H9 (cell line): Measurements from ENCODE around the gene MARCKS. TPM values are rescaled to one million over a fixed set of nuclear protein-coding genes. Genes with fewer than 3 reads are reported as not detected.

Source experiments
- DNase-seq: peaks from one replicate; pipeline ENCODE4 v3.0.0-alpha.2; 2017
- H2AFZ ChIP-seq: one replicate; pipeline ENCODE4 v1.6.1; 2013; ENCODE audit warnings: mild to moderate bottlenecking, low read length, control low read depth, moderate library complexity
- H2AK5ac ChIP-seq: 2 replicates; pipeline ENCODE4 v1.6.1; 2013; ENCODE audit warnings: low read length, control low read depth, mixed read lengths; ENCODE audit not compliant: insufficient read length
- H2BK120ac ChIP-seq: one replicate; pipeline ENCODE4 v1.6.1; 2013; ENCODE audit warnings: low read depth, mild to moderate bottlenecking, low read length, control low read depth, inconsistent platforms; ENCODE audit not compliant: poor library complexity, severe bottlenecking
- H2BK12ac ChIP-seq: 2 replicates; pipeline ENCODE4 v1.6.1; 2013; ENCODE audit warnings: low read length, control low read depth, mixed read lengths, low read depth; ENCODE audit not compliant: insufficient read length
- H2BK15ac ChIP-seq: 2 replicates; pipeline ENCODE4 v1.6.1; 2013; ENCODE audit warnings: low read depth, low read length, control low read depth
- H2BK20ac ChIP-seq: one replicate; pipeline ENCODE4 v1.6.1; 2013; ENCODE audit warnings: low read depth, mild to moderate bottlenecking, low read length, control low read depth, inconsistent platforms; ENCODE audit not compliant: poor library complexity, severe bottlenecking
- H2BK5ac ChIP-seq: 2 replicates; pipeline ENCODE4 v1.6.1; 2013; ENCODE audit warnings: low read length, control low read depth, mixed read lengths; ENCODE audit not compliant: insufficient read length
- H3K14ac ChIP-seq: 2 replicates; pipeline ENCODE4 v1.6.1; 2013; ENCODE audit warnings: low read length, control low read depth; ENCODE audit not compliant: insufficient read depth
- H3K18ac ChIP-seq: 2 replicates; pipeline ENCODE4 v1.6.1; 2013; ENCODE audit warnings: low read depth, mild to moderate bottlenecking, mixed read lengths, low read length, control low read depth; ENCODE audit not compliant: insufficient read length
- H3K23ac ChIP-seq: 2 replicates; pipeline ENCODE4 v1.6.1; 2013; ENCODE audit warnings: low read length, control low read depth, mixed read lengths, low read depth; ENCODE audit not compliant: insufficient read length
- H3K23me2 ChIP-seq: 2 replicates; pipeline ENCODE4 v1.6.1; 2013; ENCODE audit warnings: low read depth, mild to moderate bottlenecking, mixed read lengths, low read length, control low read depth; ENCODE audit not compliant: insufficient read length, poor library complexity, severe bottlenecking
- H3K27ac ChIP-seq: 2 replicates; pipeline ENCODE4 v1.5.1; 2013; ENCODE audit warnings: low read length, control low read depth, mixed read lengths, low read depth; ENCODE audit not compliant: insufficient read length
- H3K27me3 ChIP-seq: 2 replicates; pipeline ENCODE4 v1.6.1; 2013; ENCODE audit warnings: low read length, control low read depth, inconsistent platforms; ENCODE audit not compliant: insufficient read depth
- H3K4ac ChIP-seq: 2 replicates; pipeline ENCODE4 v1.6.1; 2013; ENCODE audit warnings: low read depth, mild to moderate bottlenecking, control low read depth, inconsistent platforms, low read length, moderate library complexity
- H3K4me1 ChIP-seq: 2 replicates; pipeline ENCODE4 v1.6.1; 2013; ENCODE audit warnings: low read length, control low read depth, inconsistent platforms; ENCODE audit not compliant: insufficient read depth
- H3K4me2 ChIP-seq: 2 replicates; pipeline ENCODE4 v1.6.1; 2013; ENCODE audit warnings: low read length, control low read depth, mixed read lengths; ENCODE audit not compliant: insufficient read length, insufficient read depth
- H3K56ac ChIP-seq: 2 replicates; pipeline ENCODE4 v1.6.1; 2013; ENCODE audit warnings: low read depth, mild to moderate bottlenecking, mixed read lengths, low read length, control low read depth; ENCODE audit not compliant: insufficient read length
- H3K79me1 ChIP-seq: 2 replicates; pipeline ENCODE4 v1.6.1; 2013; ENCODE audit warnings: low read depth, mild to moderate bottlenecking, moderate library complexity, low read length, control low read depth, inconsistent platforms; ENCODE audit not compliant: insufficient read depth, poor library complexity, severe bottlenecking
- H3K79me2 ChIP-seq: 2 replicates; pipeline ENCODE4 v1.6.1; 2013; ENCODE audit warnings: low read length, control low read depth, inconsistent platforms; ENCODE audit not compliant: insufficient read depth
- H3K9ac ChIP-seq: 2 replicates; pipeline ENCODE4 v1.6.1; 2013; ENCODE audit warnings: low read length, control low read depth, mixed read lengths; ENCODE audit not compliant: insufficient read length; ENCODE audit errors: extremely low read depth
- H3K9me3 ChIP-seq: one replicate; pipeline ENCODE4 v1.6.1; 2013; ENCODE audit warnings: low read depth, low read length, inconsistent platforms; ENCODE audit not compliant: control insufficient read depth
- H3T11ph ChIP-seq: one replicate; pipeline ENCODE4 v1.6.1; 2013; ENCODE audit warnings: mild to moderate bottlenecking, low read length, control low read depth, inconsistent platforms
- H4K20me1 ChIP-seq: one replicate; pipeline ENCODE4 v1.6.1; 2013; ENCODE audit not compliant: control insufficient read depth, insufficient read length, insufficient read depth
- H4K5ac ChIP-seq: 2 replicates; pipeline ENCODE4 v1.6.1; 2013; ENCODE audit warnings: low read depth, mild to moderate bottlenecking, mixed read lengths, low read length, control low read depth; ENCODE audit not compliant: insufficient read length
- H4K8ac ChIP-seq: replicated peaks from 2 replicates; pipeline ENCODE4 v1.6.1; 2013; ENCODE audit warnings: low read length, control low read depth, mixed read lengths, low read depth; ENCODE audit not compliant: insufficient read length
- H4K91ac ChIP-seq: 2 replicates; pipeline ENCODE4 v1.6.1; 2013; ENCODE audit warnings: low read depth, mild to moderate bottlenecking, moderate library complexity, mixed read lengths, low read length, control low read depth; ENCODE audit not compliant: insufficient read length
- H3K27ac Mint-ChIP-seq, 3 experiments: 2 replicates in 2 of 3; 3 replicates in 1 of 3; pipeline ENCODE4 v1.8.0; 2020 to 2021; ENCODE audit warnings: mixed read lengths in 3 of 3, mild to moderate bottlenecking in 1 of 3, moderate library complexity in 1 of 3
- H3K27me3 Mint-ChIP-seq: 2 replicates; pipeline ENCODE4 v1.8.0; 2021; ENCODE audit warnings: low read depth, mild to moderate bottlenecking, moderate library complexity, mixed read lengths
- H3K36me3 Mint-ChIP-seq, 3 experiments: 2 replicates in 2 of 3; 3 replicates in 1 of 3; pipeline ENCODE4 v1.8.0; 2020 to 2021; ENCODE audit warnings: low read depth in 3 of 3, mixed read lengths in 3 of 3; ENCODE audit not compliant: insufficient read depth in 1 of 3
- H3K4me1 Mint-ChIP-seq, 2 experiments: 2 replicates each; pipeline ENCODE4 v1.8.0; 2020; ENCODE audit warnings: mixed read lengths in 2 of 2
- H3K4me3 Mint-ChIP-seq, 2 experiments: 2 replicates in 1 of 2; 3 replicates in 1 of 2; pipeline ENCODE4 v1.8.0; 2020 to 2021; ENCODE audit warnings: mild to moderate bottlenecking in 2 of 2, mixed read lengths in 2 of 2, moderate library complexity in 1 of 2
- H3K9me3 Mint-ChIP-seq, 2 experiments: 2 replicates in 1 of 2; 3 replicates in 1 of 2; pipeline ENCODE4 v1.8.0; 2020; ENCODE audit warnings: mild to moderate bottlenecking in 2 of 2, mixed read lengths in 2 of 2, moderate library complexity in 1 of 2
- WGBS: extraction: QIAGEN DNeasy Blood & Tissue Kit; methylation state at CpG from one replicate; pipeline ENCODE4 v1.1.7; 2013; ENCODE audit warnings: missing lambda C conversion rate, low lambda C conversion rate, mixed read lengths; ENCODE audit not compliant: insufficient read length; ENCODE audit errors: extremely low coverage; 5-methylcytosine and 5-hydroxymethylcytosine counted together
- total RNA-seq: library from RNA; stranded (reverse); gene quantifications from 2 replicates; pipeline ENCODE4 v1.2.1, GENCODE V29; 2021
- TF ChIP-seq, protein P1 (sequence below): fragments of 200-600 bp; sonication (generic); conservative IDR thresholded peaks from 3 replicates; pipeline ENCODE4 v1.8.0; 2021; ENCODE audit warnings: antibody characterized with exemption, mild to moderate bottlenecking

The MARCKS gene
- total RNA-seq, 1 experiment from 2014 or later: 164 TPM

DNA sequence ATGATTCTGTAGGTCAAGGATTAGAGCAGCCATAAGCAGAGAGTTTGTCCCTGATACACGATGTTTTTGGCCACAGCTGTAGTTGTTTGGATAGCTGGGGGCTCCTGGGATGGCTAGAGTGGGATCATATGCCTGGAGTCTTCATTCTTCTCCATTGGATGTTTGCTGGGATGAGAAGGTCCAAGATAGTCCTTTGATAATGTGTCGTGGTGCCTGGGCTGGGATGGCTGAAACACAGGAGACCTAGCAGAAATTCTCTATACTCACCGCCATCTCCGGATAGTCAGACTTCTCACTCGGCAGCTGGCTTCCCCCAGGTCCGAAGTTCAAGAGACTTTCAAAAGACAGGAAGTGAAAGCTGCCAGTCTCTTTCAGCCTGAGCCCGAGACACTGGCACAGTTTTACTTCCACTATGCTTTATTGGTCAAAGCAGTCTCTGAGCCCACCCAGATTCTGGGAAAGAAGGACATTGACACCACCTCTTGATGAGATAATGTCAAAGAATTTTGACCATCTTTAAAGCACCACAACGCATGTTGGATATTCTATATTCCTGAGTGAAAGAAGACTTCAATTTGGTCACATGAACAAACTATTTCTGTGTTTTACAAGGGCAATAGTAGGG is 16.0 kb downstream of the MARCKS start:
- Histone ChIP-seq H3K4me2 (no peak overlapping the region), H4K91ac (no peak overlapping the region), H3K56ac (no peak overlapping the region), H2BK15ac (no peak overlapping the region), H4K20me1 (no peaks in the 10 kb centered on the region), H3K23me2 (no peaks in the 10 kb centered on the region), H3K18ac (no peak overlapping the region), H3K4ac (no peak overlapping the region), H4K5ac (no peak overlapping the region), H3T11ph (no peak overlapping the region), H2BK120ac (no peak overlapping the region), H3K14ac (no peak overlapping the region), H3K23ac (no peak overlapping the region), H2BK12ac (no peak overlapping the region), H3K79me2 (no peaks in the 10 kb centered on the region), H3K27me3 (no peaks in the 10 kb centered on the region), H2AFZ (no peak overlapping the region), H2AK5ac (no peak overlapping the region), H2BK5ac (no peak overlapping the region), H3K9ac (no peak overlapping the region), H3K4me1 (no peaks in the 10 kb centered on the region), H3K9me3 (no peaks in the 10 kb centered on the region), H2BK20ac (no peak overlapping the region), H3K27ac (no peak overlapping the region), H3K79me1 (no peaks in the 10 kb centered on the region), H4K8ac (no peak overlapping the region)
- TF ChIP-seq, protein P1, sequence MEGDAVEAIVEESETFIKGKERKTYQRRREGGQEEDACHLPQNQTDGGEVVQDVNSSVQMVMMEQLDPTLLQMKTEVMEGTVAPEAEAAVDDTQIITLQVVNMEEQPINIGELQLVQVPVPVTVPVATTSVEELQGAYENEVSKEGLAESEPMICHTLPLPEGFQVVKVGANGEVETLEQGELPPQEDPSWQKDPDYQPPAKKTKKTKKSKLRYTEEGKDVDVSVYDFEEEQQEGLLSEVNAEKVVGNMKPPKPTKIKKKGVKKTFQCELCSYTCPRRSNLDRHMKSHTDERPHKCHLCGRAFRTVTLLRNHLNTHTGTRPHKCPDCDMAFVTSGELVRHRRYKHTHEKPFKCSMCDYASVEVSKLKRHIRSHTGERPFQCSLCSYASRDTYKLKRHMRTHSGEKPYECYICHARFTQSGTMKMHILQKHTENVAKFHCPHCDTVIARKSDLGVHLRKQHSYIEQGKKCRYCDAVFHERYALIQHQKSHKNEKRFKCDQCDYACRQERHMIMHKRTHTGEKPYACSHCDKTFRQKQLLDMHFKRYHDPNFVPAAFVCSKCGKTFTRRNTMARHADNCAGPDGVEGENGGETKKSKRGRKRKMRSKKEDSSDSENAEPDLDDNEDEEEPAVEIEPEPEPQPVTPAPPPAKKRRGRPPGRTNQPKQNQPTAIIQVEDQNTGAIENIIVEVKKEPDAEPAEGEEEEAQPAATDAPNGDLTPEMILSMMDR: no peak
- no peak for DNase-seq
- H3K27me3 Mint-ChIP-seq: no peaks in the 10 kb centered on the region
- WGBS: no CpG with 5 or more reads among the region's 8 CpGs
- H3K4me3 Mint-ChIP-seq: no peak overlapping the region
- H3K36me3 Mint-ChIP-seq: no peaks in the 10 kb centered on the region
- H3K27ac Mint-ChIP-seq: no peak overlapping the region
- peaks cover 3 to 8% of the 10 kb centered on the region in 2 experiments; a peak in 2 of 4 replicates for H3K4me1 Mint-ChIP-seq
- H3K9me3 Mint-ChIP-seq: no peaks in the 10 kb centered on the region
